HG03280 (cell line): ENCODE measurements around the gene TFEB.

Experiments used
- ATAC-seq: cut with Tn5 transposase; IDR thresholded peaks from one replicate; pipeline ENCODE4 v1.9.1; 2021; ENCODE audit warnings: mild to moderate bottlenecking, moderate library complexity; ENCODE audit not compliant: unreplicated experiment

TFEB gene

DNA sequence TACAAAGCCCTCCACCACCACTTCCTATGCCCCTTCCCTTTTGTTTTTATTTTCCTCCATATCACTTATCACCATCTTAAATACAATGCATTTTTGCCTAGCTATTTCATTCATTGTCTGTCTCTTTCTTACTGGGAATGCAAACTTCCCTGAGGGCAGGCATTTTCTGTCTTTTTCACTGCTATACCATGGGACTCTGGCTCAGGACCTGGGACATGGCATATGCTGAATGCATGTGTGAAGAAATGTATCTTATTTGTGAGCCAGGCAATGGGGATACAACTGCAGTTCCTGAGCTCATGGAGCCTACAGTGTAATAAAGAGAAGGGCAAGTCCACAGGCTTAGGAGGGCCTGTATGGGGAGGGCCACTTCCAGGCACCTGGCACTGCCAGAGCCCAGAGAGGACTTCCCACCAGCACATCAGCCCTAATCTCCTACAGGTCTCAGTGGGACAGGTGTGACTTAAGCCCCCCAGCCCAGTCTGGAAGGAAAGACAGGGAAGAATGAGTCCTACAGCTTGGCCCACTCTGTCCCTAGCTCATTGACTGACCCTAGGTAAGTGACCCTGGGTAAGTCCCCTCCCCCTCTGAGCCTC is 43.2 kb downstream of the TFEB start:
- no peak for ATAC-seq

- ATAC-seq = no peak
These were observed 43.9 kb downstream of the TFEB start for GRCh38 chr6:41691426-41692079.

GRCh38 chr6:41690541-41691330 is 44.7 kb downstream of the TFEB start:
- no peak for ATAC-seq

DNA sequence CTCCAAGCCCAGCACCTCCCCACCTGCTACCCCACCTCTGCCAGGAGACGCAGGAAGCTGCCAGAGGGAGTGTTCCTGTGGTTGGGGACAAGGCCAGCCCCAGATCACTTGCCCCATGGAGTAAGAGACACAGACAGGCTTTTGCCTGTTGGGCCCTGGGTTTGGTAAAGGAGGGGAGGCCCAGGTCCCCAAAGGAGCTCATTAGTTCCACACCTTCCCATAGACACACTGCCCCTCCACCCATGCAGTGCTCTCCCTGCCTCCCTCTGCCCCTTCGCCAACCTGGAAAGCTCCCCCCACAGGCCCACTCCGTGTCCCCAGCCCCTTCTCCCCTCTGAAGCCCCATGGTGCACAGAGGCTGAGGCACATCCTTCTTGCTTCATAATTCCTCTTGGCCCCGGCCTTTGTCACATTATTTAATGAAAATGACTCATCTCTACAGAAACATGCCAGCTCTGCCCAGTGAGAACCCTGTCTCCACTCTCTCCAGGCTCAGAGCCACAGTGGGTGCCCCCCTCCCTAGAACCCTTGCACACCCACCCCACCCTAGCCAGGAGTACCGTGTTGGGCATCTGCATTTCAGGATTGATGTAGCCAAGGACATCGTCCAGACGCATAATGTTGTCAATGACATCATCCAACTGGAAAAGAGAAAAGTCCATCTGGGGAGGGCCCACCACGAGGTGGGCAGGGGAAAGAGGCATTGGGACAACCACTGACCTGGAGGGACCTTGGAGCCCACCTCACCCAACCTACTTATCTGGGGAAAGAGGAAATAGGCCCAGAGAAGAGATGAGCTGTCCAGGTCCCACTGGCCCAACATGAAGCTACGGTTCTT is 46.0 kb downstream of the TFEB start:
- no peak for ATAC-seq

DNA sequence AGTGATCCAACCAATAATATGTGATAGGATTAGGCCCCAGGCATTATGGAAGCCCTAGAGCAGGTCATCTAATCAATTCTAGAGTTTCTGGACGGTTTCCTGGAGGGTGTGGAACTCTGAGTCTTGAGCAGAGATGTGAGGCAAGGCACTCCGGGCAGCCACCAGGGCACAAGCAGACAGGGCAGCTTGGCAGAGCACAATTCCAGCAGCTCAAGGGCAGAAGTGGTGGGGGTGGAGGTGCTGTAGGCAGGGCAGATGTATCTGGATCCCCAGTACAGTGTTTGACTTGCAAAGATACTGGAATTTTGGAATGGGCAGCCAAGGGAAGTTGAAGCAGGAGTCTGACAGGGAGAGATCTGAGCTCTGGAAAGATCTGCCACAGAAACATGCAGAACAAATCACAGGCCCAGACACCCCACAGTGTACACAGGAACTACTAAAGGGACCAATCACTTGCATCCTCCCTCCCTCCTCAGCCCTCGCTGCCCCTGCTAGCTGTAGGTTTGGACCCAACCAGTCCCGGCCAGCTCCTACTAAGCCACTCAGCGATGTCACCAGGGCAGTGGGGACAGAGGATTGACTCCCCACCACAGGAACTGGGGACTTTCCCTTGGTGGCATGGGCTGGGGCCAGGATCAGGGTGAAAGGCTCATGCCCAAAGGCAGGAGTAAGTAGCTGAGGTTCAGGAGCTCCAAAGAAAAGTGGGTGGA is 47.0 kb downstream of the TFEB start:
- no peak for ATAC-seq

DNA sequence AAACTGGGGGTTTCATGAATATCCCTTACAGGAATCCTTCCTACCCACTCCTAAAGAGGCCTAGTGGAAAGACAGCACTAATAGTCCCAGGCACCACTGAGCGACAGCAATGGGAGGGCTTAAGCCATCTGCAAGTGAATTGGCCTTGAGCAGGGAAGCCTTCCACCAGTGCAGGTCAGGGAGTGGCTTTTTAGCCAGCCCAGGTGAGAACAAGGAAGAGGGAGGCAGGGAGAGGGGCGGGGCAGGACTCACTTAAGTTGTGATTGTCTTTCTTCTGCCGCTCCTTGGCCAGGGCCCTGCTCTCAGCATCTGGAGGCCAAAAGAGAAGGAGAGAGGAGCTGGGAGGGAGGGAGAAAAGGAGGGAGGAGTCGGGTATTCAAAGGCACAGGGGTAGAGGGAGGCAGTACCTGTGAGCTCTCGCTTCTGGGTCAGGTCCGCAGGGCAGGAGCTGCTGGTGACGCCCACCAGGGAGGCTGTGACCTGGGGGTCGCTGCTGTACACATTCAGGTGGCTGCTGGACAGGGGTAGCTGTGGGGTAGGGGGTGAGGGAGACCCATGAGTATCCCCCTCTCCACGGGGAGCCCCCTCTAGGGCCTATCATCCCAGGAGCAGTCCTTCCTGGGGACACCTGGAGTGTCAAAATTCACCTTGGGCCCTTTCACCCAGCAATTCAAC is 47.8 kb downstream of the TFEB start:
- no peak for ATAC-seq

DNA sequence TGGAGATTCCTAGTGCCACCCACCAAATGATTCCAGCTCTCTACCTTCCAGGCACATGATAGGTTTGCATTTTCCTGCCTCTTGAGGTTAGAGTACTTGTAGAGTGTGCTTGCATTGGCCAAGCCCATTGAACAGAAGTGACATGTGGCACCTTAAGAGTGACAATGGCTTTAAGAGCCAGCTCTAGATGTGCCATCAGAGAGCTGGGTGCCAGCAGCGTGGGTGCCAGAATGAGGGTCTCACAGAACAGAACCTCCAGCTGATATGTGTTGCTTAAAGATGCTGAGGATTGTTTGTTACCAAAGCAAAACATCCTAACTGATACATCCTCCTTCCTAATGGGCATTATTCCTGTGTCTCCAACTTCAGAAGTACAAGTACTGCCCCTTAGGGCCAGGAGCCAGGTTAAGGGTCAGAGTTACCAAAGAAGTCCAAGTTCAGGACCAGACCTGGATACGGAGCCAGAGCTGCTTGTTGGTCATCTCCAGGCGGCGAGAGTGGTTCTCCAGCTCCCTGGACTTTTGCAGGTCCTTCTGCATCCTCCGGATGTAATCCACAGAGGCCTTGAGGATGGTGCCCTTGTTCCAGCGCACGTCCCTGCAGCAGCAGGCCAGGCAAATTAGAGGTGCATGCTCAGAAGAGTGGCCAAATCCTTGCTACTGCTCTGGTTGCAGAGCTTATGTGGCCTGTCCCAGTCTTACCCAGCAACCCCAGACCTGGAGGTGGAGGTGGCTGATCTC is 49.6 kb downstream of the TFEB start:
- ATAC-seq = no peak

GRCh38 chr6:41684311-41685180 is 50.9 kb downstream of the TFEB start:
- no peak for ATAC-seq

- peak; percentile 55 for ATAC-seq
These were observed 51.7 kb downstream of the TFEB start for GRCh38 chr6:41683523-41684310.

GRCh38 chr6:41683273-41683522 is 52.2 kb downstream of the TFEB start:
- no peak for ATAC-seq

- ATAC-seq = no peak
These were observed 52.7 kb downstream of the TFEB start for GRCh38 chr6:41682497-41683272.

GRCh38 chr6:41682056-41682477 is 53.3 kb downstream of the TFEB start:
- peak; percentile 58 for ATAC-seq

DNA sequence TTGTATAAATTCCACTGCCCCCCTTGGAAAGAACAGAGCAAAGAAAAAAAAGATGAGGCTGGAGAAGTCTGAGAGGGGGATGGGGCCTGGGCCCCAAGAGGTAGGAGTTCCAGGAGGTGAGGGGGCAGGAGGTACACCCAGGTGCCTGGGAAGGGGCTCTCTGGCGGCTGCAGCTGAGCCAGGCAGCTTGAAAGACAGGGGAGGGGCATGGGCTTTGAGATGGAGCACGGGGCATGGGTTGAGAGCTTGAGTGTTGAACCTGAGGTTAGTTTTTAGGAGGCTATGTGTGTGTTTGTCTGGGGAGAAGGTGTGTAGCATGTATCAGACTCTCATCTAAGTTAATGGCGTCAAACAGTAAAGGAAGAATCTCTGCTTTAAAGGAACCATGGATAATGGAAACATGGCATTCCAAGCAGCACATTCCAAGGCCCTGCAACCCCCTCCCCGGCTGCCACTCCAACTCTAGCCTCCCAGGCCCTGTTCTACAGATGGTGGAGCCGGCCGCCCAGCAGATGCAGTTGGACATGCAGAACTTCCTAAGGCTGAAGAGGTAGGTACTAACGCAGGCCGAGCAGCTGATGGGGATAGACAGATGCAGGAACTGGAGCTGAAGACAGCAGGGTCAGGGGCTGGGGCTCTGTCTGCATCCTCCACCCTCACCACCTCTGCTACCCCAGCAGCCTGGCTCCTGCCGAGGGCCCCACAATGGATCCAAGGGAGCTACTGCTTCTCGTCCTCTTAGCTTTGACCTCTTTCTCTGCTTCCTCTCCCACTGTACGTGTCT is 55.0 kb downstream of the TFEB start:
- no peak for ATAC-seq

- no peak for ATAC-seq
These were observed 55.7 kb downstream of the TFEB start for GRCh38 chr6:41679696-41680095.

GRCh38 chr6:41678511-41679084 is 56.8 kb downstream of the TFEB start:
- no peak for ATAC-seq
